Superior temporal gyrus (tissue), 1 donor: ENCODE results near the gene MUSTN1.

Source experiments
- DNase-seq: peaks from one replicate; pipeline ENCODE4 v3.0.0-alpha.2; 2016; ENCODE audit errors: extremely low spot score

The MUSTN1 gene

DNA sequence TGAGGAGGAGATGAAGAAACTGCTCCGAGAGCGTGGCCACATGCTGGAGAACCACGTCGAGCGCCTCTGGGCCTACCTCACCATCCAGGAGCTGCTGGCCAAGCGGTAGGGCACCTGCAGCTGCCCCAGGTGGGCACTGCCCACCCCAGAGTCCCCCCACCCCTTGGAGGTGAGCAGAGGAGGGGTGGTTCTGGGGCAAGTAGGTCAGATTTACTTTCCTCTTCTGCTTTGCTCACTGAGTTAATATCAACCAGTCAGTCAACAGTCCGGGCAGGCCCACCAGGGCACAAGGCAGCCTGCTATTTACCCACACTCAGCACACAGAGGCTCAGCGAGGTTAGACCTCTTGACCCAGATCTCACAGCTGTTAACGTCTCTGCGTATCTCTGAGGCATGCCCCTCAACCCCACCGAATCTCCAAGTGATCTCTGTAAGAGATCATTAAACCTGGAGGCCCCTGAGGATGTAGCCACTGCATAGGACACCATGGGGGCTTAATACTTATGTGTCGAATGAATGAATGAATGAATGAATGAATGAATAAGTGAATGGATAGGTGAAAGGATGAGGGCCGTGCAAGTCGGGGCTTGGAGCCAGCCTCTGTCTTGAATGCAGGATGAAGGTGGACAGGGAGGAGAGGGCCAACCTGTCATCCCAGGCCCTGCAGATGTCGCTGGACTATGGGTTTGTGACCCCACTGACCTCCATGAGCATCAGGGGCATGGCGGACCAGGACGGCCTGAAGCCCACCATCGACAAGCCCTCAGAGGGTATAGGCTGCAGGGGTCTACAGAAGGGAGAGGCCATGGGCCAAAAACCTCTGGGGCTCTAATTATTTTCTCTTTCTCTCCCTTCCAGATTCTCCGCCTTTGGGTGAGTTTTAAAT is 48.2 kb downstream of the MUSTN1 start:
- DNase-seq: no peak

DNA sequence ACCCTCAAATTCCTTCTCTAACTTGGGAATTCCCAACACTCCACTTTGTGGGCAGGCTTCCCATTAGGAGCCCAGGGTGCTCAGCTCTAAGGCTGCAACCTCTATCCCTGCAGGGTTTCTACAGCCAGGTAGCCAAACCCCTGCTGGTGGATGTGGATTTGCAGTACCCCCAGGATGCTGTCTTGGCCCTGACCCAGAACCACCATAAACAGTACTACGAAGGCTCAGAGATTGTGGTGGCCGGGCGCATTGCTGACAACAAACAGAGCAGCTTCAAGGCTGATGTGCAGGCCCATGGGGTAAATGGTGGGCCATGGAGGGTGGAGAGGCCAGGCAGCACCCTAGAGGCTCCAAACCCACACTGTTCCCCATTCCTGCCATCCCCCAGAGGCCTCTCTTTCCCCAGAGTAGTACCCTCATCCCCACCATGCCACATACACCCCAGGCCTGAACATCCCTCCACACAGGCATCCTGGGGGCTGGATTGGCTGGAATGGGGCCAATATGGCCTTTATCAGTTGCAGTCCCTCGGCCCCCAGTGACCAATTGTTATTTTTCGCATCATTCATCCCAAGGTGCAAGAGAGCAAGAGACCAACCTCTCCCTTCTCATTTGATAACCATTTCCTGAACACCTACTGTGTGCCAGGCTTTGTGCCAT is 49.8 kb downstream of the MUSTN1 start:
- DNase-seq: no peak

DNA sequence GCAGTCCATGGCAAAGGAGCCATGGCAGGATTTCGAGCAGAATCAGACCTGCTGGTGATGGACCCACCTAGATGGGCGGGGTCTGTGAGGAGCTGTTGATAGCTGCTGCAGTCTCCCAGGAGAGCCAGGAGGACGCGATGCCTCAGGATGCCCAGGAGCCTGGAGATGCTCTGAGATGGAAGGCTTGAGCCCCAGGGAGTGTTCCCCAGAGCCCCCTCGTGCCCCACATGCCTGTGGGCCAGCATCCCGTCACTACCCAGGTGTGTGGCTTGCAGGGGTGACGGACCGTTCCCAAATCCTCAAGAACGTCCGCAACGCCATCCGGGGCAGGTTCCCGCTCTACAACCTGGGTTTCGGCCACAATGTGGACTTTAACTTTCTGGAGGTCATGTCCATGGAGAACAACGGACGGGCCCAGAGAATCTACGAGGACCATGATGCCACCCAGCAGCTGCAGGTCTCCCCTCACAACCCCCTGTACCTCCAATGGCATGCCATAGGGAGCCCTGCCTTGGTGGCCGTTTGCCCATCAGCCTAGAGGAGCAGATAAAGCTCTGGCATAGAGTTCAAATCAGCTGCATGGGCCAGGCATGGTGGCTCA is 50.7 kb downstream of the MUSTN1 start:
- DNase-seq: no peak

DNA sequence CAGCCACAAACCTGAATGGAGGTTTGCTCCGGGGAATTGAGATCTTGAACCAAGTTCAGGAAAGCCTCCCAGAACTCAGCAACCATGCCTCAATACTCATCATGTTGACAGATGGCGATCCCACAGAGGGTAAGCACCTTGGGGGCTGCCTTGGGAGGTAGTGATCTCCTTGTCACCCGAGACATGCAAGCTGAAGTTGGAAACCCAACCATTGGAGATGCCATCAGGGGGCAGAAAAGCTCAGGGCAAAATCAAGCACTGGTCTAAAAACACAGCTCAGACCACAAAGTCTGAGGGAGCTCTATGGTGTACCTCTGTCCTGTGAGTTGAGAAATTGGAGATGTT is 51.6 kb downstream of the MUSTN1 start:
- DNase-seq: no peak
